Myocyte (in vitro differentiated cells): Measurements from ENCODE around the gene AMTN. TPM values are rescaled to one million over a fixed set of nuclear protein-coding genes. Genes with fewer than 3 reads are reported as not detected.

Experiments
- DNase-seq: peaks from one replicate; pipeline ENCODE4 v3.0.0-alpha.2; 2012; ENCODE audit warnings: low read depth
- total RNA-seq: library from RNA; depleted of rRNA; stranded (reverse); fragments of >200 nt; gene quantifications from 2 replicates; pipeline ENCODE4 v1.2.3, GENCODE V29; 2014

AMTN gene
- total RNA-seq, 1 donor from 2014 or later = not detected

GRCh38 chr4:70559924-70560323 is 41.6 kb downstream of the AMTN start:
- no peak for DNase-seq

GRCh38 chr4:70564033-70564432 is 45.7 kb downstream of the AMTN start:
- DNase-seq = no peak

GRCh38 chr4:70570796-70571195 is 52.4 kb downstream of the AMTN start:
- DNase-seq = no peak

- no peak for DNase-seq
Measured at GRCh38 chr4:70571772-70572171, 53.4 kb downstream of the AMTN start.

GRCh38 chr4:70575964-70576363 is 57.6 kb downstream of the AMTN start:
- DNase-seq = no peak

- no peak for DNase-seq
Measured at GRCh38 chr4:70577220-70577927, 59.0 kb downstream of the AMTN start.

GRCh38 chr4:70581980-70582379 is 63.6 kb downstream of the AMTN start:
- DNase-seq = no peak

Other genes with a start within 250 kb of the AMTN start
- not detected in 2 replicates for gene CABS1, start 183.6 kb upstream of the AMTN start, total RNA-seq
- not detected in 2 replicates for gene SMR3A, start 157.8 kb upstream of the AMTN start, total RNA-seq
- gene SMR3B, start 135.4 kb upstream of the AMTN start, total RNA-seq = not detected in 2 replicates
- gene OPRPN, start 120.6 kb upstream of the AMTN start, total RNA-seq = not detected in 2 replicates
- gene MUC7, start 46.4 kb upstream of the AMTN start, total RNA-seq = not detected in 2 replicates
- not detected in 2 replicates for gene AMBN, start 73.7 kb downstream of the AMTN start, total RNA-seq
- gene ENAM, start 110.2 kb downstream of the AMTN start, total RNA-seq = 0.21 and 0.83 TPM in 2 replicates
- gene JCHAIN, start 147.9 kb downstream of the AMTN start, total RNA-seq = 4.0 and 12.5 TPM in 2 replicates
- gene UTP3, start 170.0 kb downstream of the AMTN start, total RNA-seq = 23.7 and 25.7 TPM in 2 replicates
- gene RUFY3, start 203.4 kb downstream of the AMTN start, total RNA-seq = 63.6 and 67.2 TPM in 2 replicates